Mesothelial cell of epicardium (in vitro differentiated cells): ENCODE data around the gene SLC11A1. TPM values are rescaled to one million over a fixed set of nuclear protein-coding genes. Genes with fewer than 3 reads are reported as not detected.

Experiments used
- DNase-seq, 2 experiments: peaks; one replicate each; pipeline ENCODE4 v3.0.0; 2021; ENCODE audit warnings: low spot score in 2 of 2; ENCODE audit not compliant: unreplicated experiment in 2 of 2
- H3K27ac Mint-ChIP-seq: 2 replicates; pipeline ENCODE4 v1.8.0; 2021; ENCODE audit warnings: mixed read lengths
- H3K27me3 Mint-ChIP-seq: 2 replicates; pipeline ENCODE4 v1.8.0; 2021; ENCODE audit warnings: low read depth, mixed read lengths
- H3K36me3 Mint-ChIP-seq: 2 replicates; pipeline ENCODE4 v1.8.0; 2021; ENCODE audit warnings: mixed read lengths
- H3K4me1 Mint-ChIP-seq: 2 replicates; pipeline ENCODE4 v1.8.0; 2021; ENCODE audit warnings: mixed read lengths
- H3K4me3 Mint-ChIP-seq: 2 replicates; pipeline ENCODE4 v1.8.0; 2021; ENCODE audit warnings: mild to moderate bottlenecking, moderate library complexity, mixed read lengths
- H3K9me3 Mint-ChIP-seq: 2 replicates; pipeline ENCODE4 v1.8.0; 2021; ENCODE audit warnings: mixed read lengths
- CTCF ChIP-seq: fragments of 200-600 bp; sonication (generic); IDR thresholded peaks from one replicate; pipeline ENCODE4 v1.5.0; 2021; ENCODE audit warnings: antibody characterized with exemption; ENCODE audit not compliant: unreplicated experiment
- total RNA-seq: library from RNA; stranded (reverse); gene quantifications from 3 replicates; pipeline ENCODE4 v1.2.1, GENCODE V29; 2021

The SLC11A1 gene
- total RNA-seq, 1 donor from 2014 or later, result 0.76 TPM

GRCh38 chr2:218395456-218395825 is 13.4 kb downstream of the SLC11A1 start:
- TF ChIP-seq CTCF, result no peak
- H3K4me3 Mint-ChIP-seq, result peak overlapping the region; percentile 64
- peaks cover 20% of the 10 kb centered on the region for H3K4me1 Mint-ChIP-seq
- no peaks in the 10 kb centered on the region for H3K27me3 Mint-ChIP-seq
- H3K36me3 Mint-ChIP-seq, result no peaks in the 10 kb centered on the region
- no peak for DNase-seq
- peak overlapping the region; percentile 90 for H3K27ac Mint-ChIP-seq
- no peaks in the 10 kb centered on the region for H3K9me3 Mint-ChIP-seq

- H3K27ac Mint-ChIP-seq, result peak overlapping the region; percentile 96
- TF ChIP-seq CTCF, result peak; percentile 96
- H3K36me3 Mint-ChIP-seq, result no peaks in the 10 kb centered on the region
- H3K27me3 Mint-ChIP-seq, result no peaks in the 10 kb centered on the region
- H3K4me1 Mint-ChIP-seq, result peaks cover 20% of the 10 kb centered on the region
- H3K9me3 Mint-ChIP-seq, result no peaks in the 10 kb centered on the region
- peak; percentile 94 to 97 for DNase-seq
- H3K4me3 Mint-ChIP-seq, result peak overlapping the region; percentile 88
Measured at GRCh38 chr2:218395826-218396687, 14.0 kb downstream of the SLC11A1 start.

GRCh38 chr2:218396688-218397462 is 14.8 kb downstream of the SLC11A1 start:
- H3K27ac Mint-ChIP-seq, result peak overlapping the region; percentile 96
- H3K36me3 Mint-ChIP-seq, result no peaks in the 10 kb centered on the region
- TF ChIP-seq CTCF, result no peak
- no peaks in the 10 kb centered on the region for H3K9me3 Mint-ChIP-seq
- H3K27me3 Mint-ChIP-seq, result no peaks in the 10 kb centered on the region
- peaks cover 28% of the 10 kb centered on the region for H3K4me1 Mint-ChIP-seq
- peak overlapping the region; percentile 88 for H3K4me3 Mint-ChIP-seq
- DNase-seq, result peak in 1 of 2 experiments; percentile 69

- no peaks in the 10 kb centered on the region for H3K27me3 Mint-ChIP-seq
- peak overlapping the region; percentile 96 for H3K27ac Mint-ChIP-seq
- peak overlapping the region; percentile 88 for H3K4me3 Mint-ChIP-seq
- no peak for TF ChIP-seq CTCF
- H3K36me3 Mint-ChIP-seq, result no peaks in the 10 kb centered on the region
- no peak for DNase-seq
- peaks cover 28% of the 10 kb centered on the region for H3K4me1 Mint-ChIP-seq
- no peaks in the 10 kb centered on the region for H3K9me3 Mint-ChIP-seq
Measured at GRCh38 chr2:218397463-218397819, 15.4 kb downstream of the SLC11A1 start.

GRCh38 chr2:218397820-218398436 is 15.9 kb downstream of the SLC11A1 start:
- peaks cover 28% of the 10 kb centered on the region for H3K4me1 Mint-ChIP-seq
- H3K9me3 Mint-ChIP-seq, result no peaks in the 10 kb centered on the region
- peak overlapping the region; percentile 96 for H3K27ac Mint-ChIP-seq
- H3K4me3 Mint-ChIP-seq, result peak overlapping the region; percentile 88
- peak in 1 of 2 experiments; percentile 69 for DNase-seq
- no peaks in the 10 kb centered on the region for H3K36me3 Mint-ChIP-seq
- no peaks in the 10 kb centered on the region for H3K27me3 Mint-ChIP-seq
- no peak for TF ChIP-seq CTCF
